ENCODE data around the gene PRADC1.

The PRADC1 gene

DNA sequence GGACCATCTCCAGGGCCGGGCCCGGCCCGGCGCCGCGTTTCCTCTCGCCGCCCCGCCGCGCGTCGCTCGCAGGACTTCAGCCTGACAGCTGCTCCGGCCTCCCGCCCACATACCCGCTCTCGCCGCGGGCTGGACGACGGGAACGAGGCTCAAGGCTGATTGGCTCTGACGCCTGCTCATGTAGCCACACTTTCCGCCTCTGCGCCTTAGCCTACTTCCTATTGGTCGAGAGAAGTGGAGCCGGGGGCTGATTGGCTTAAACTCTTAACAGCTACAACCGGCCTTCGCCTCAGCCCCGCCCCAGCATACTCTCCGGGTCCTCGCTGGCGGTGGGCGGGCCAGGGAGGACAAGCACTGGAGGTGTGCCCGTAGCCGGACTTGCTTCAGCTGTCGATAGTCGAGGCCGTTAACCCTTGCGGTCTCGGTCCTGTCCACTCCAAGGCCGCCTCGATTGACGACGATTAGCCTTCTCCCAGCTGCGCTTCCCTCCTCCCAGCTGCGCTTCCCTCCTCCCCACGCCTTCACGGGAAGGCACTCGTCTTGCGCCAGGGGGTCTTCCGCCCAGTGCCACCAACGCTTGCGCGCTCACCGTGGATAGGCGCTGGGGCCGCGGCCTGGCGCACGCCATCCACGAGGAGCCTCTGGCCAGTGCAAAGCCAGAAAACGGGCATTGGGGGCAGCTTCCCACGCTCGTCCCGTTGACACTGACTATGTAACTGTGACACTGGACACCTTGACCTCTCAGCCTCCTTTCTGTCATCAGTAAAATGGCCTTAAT, at the start of gene PRADC1:
TSS of gene PRADC1 (minus strand) at position 86 of the 778 bp plus-strand sequence. CDS start at position 7, 79 bp downstream.
- H3K9me3 ChIP-seq (ENCODE audit: control insufficient read depth in 2 of 2, low read length in 2 of 2), result no peaks in the 10 kb centered on the region
- peak within 1 kb of the TSS; percentile 90 to 91 for H3K4me3 ChIP-seq (ENCODE audit: low read length in 2 of 2)
- peaks cover 14 to 18% of the 10 kb centered on the region in 2 donors for H3K36me3 ChIP-seq (ENCODE audit: control insufficient read depth in 2 of 2, insufficient read depth in 2 of 2, low read length in 2 of 2)
- no peaks in the 10 kb centered on the region for H3K27me3 ChIP-seq (ENCODE audit: control insufficient read depth in 2 of 2, insufficient read depth in 2 of 2, low read length in 2 of 2)
- peak within 1 kb of the TSS; percentile 94 to 96 for H3K27ac ChIP-seq (ENCODE audit: low read depth in 2 of 2, low read length in 2 of 2)
- H3K9ac ChIP-seq (ENCODE audit: low read depth in 1 of 2, low read length in 2 of 2), result peak within 1 kb of the TSS; percentile 81 to 95
- H3K4me1 ChIP-seq (ENCODE audit: control insufficient read depth in 2 of 2, insufficient read depth in 2 of 2, low read length in 2 of 2), result peaks cover 9 to 21% of the 10 kb centered on the region in 2 donors

DNA sequence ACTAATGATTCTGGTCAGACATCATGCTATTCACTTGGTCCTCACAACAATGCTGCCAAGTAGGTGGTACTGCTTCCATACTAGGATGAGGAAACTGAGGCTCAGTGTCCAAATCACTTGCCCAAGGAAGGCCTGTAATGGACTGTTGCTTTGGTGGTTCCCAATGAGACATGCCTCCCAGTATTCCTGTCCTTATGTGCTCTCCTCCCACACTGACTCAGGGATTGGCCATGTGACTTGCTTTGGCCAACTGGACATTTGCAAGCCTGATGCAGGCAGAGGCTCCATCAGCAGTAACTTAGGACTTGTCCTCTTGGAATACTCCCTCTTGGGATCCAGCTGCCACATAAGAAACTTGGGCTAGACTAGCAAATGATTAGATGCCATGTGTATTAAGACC, 48.2 kb upstream of the PRADC1 start:
- H3K9me3 ChIP-seq (ENCODE audit: control insufficient read depth in 2 of 2, low read length in 2 of 2), result no peaks in the 10 kb centered on the region
- H3K4me1 ChIP-seq (ENCODE audit: control insufficient read depth in 2 of 2, insufficient read depth in 2 of 2, low read length in 2 of 2), result peaks cover 0 to 2% of the 10 kb centered on the region in 2 donors
- no peak overlapping the region for H3K9ac ChIP-seq (ENCODE audit: low read depth in 1 of 2, low read length in 2 of 2)
- no peak overlapping the region for H3K27ac ChIP-seq (ENCODE audit: low read depth in 2 of 2, low read length in 2 of 2)
- H3K4me3 ChIP-seq (ENCODE audit: low read length in 2 of 2), result no peak overlapping the region
- no peaks in the 10 kb centered on the region for H3K36me3 ChIP-seq (ENCODE audit: control insufficient read depth in 2 of 2, insufficient read depth in 2 of 2, low read length in 2 of 2)
- peaks cover 0 to 3% of the 10 kb centered on the region in 2 donors for H3K27me3 ChIP-seq (ENCODE audit: control insufficient read depth in 2 of 2, insufficient read depth in 2 of 2, low read length in 2 of 2)

DNA sequence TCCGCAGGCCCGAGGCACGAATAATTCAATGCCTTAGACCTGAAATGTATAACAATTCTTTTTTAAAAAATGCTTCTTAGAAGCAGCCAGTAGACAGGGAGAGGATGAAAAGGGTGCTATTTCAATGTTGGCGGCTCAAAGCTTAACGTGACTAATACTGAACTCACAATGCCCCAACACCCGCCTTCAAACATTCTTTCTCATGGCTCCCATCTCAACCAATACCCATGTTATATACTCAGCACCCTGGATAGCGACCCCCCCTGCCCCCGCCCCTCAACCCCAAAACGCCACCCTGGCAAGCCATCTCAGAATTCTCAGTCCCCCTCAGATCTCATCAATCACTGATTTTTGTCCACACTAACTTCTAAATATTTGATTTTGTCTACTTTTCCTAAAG, 46.8 kb upstream of the PRADC1 start:
- Histone ChIP-seq H3K9me3 (ENCODE audit: control insufficient read depth in 2 of 2, low read length in 2 of 2) (no peaks in the 10 kb centered on the region), H3K9ac (ENCODE audit: low read depth in 1 of 2, low read length in 2 of 2) (no peak overlapping the region), H3K27me3 (ENCODE audit: control insufficient read depth in 2 of 2, insufficient read depth in 2 of 2, low read length in 2 of 2) (no peaks in the 10 kb centered on the region), H3K4me3 (ENCODE audit: low read length in 2 of 2) (no peak overlapping the region), H3K36me3 (ENCODE audit: control insufficient read depth in 2 of 2, insufficient read depth in 2 of 2, low read length in 2 of 2) (no peaks in the 10 kb centered on the region), H3K4me1 (ENCODE audit: control insufficient read depth in 2 of 2, insufficient read depth in 2 of 2, low read length in 2 of 2) (no peaks in the 10 kb centered on the region), H3K27ac (ENCODE audit: low read depth in 2 of 2, low read length in 2 of 2) (no peak overlapping the region)

GRCh38 chr2:73272270-73272669, 39.2 kb upstream of the PRADC1 start:
- Histone ChIP-seq H3K4me3 (ENCODE audit: low read length in 2 of 2) (no peak overlapping the region), H3K27me3 (ENCODE audit: control insufficient read depth in 2 of 2, insufficient read depth in 2 of 2, low read length in 2 of 2) (peaks cover 0 to 2% of the 10 kb centered on the region in 2 donors), H3K36me3 (ENCODE audit: control insufficient read depth in 2 of 2, insufficient read depth in 2 of 2, low read length in 2 of 2) (no peaks in the 10 kb centered on the region), H3K4me1 (ENCODE audit: control insufficient read depth in 2 of 2, insufficient read depth in 2 of 2, low read length in 2 of 2) (peaks cover 5 to 8% of the 10 kb centered on the region in 2 donors), H3K9ac (ENCODE audit: low read depth in 1 of 2, low read length in 2 of 2) (no peak overlapping the region), H3K9me3 (ENCODE audit: control insufficient read depth in 2 of 2, low read length in 2 of 2) (no peaks in the 10 kb centered on the region), H3K27ac (ENCODE audit: low read depth in 2 of 2, low read length in 2 of 2) (no peak overlapping the region)

DNA sequence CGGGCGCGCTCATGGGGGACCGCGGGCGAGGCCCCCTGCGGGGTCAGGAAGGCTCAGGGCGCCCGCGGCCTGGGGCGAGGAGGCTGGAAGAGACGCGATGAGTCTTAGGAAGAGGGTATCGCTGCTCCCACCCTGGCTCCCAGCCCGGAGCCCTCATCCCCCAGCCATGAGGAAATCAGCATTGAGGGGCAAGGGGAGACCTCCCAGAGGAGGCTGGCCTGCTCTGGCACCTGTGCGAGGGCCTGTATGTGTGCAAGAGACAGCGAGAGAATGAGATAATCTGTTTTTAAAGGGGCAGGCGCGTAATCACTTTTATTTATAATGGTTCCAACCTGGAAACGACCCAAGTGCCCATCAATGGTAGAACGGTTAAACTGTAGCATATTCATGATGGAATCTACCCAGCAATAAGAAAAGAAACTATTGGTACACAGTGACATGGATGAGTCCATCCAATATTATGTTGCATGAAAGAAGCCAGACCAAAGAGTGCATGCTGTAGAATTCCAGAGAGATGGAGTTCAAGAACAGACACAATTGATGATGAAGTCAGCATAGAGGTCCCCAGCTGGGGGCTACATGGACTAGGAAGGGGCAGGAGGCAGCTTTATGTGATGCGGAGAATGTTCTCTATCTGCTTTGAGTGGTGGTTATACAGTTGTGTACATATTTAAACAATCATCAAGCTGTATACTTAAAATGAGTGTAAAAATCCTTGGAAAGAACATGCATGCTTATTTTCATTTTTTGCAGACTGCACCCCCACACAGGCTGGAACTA, 36.8 kb upstream of the PRADC1 start:
- Histone ChIP-seq H3K27me3 (ENCODE audit: control insufficient read depth in 2 of 2, insufficient read depth in 2 of 2, low read length in 2 of 2) (peaks cover 0 to 2% of the 10 kb centered on the region in 2 donors), H3K4me1 (ENCODE audit: control insufficient read depth in 2 of 2, insufficient read depth in 2 of 2, low read length in 2 of 2) (peaks cover 5 to 8% of the 10 kb centered on the region in 2 donors), H3K9ac (ENCODE audit: low read depth in 1 of 2, low read length in 2 of 2) (peak overlapping the region; percentile 41 to 68), H3K27ac (ENCODE audit: low read depth in 2 of 2, low read length in 2 of 2) (no peak overlapping the region), H3K4me3 (ENCODE audit: low read length in 2 of 2) (peak overlapping the region; percentile 53 to 65), H3K9me3 (ENCODE audit: control insufficient read depth in 2 of 2, low read length in 2 of 2) (no peaks in the 10 kb centered on the region), H3K36me3 (ENCODE audit: control insufficient read depth in 2 of 2, insufficient read depth in 2 of 2, low read length in 2 of 2) (no peaks in the 10 kb centered on the region)

DNA sequence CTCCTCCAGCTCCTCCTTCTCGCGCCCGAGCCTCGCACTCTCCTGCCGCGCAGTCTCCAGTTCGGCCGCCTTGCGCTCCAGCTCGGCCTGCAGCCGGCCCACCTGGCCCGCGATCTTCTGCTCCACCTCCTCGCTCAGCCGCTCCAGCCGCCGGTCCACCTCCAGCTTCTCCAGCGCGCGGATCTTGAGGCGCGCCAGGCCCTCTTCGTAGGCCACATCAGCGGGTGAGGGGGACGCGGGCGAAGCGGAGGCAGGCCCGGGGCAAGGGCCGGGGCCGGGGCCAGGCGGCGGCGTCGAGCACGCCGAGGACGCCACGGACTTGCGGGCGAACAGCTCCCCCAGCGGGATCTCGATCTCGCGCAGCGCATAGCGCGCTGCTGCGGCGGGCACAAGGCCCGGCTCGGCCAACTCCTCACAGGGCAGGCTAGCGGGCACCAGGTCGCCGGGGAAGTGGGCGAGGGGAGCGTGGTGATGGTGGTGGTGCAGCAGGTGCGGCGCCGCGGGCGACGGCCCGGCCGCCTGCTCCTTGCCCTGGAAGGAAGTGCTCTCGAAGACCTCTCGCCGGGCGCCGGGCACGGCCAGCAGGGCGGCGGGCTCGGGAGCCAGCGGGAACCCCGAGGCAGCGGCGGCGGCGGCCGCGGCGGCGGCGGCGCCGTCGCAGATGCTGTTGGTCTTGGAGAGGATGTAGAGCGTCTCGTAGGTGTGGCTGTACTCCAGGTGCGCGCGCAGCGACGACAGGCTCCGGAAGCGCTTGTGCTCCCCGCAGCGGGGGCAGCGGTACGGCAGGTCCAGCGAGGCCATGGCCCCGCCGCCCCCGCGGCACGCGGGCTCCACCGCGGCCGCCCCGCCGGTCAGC, 36.0 kb upstream of the PRADC1 start:
- peak overlapping the region; percentile 53 to 65 for H3K4me3 ChIP-seq (ENCODE audit: low read length in 2 of 2)
- no peaks in the 10 kb centered on the region for H3K9me3 ChIP-seq (ENCODE audit: control insufficient read depth in 2 of 2, low read length in 2 of 2)
- H3K9ac ChIP-seq (ENCODE audit: low read depth in 1 of 2, low read length in 2 of 2), result peak overlapping the region; percentile 41 to 68
- H3K4me1 ChIP-seq (ENCODE audit: control insufficient read depth in 2 of 2, insufficient read depth in 2 of 2, low read length in 2 of 2), result peaks cover 5 to 8% of the 10 kb centered on the region in 2 donors
- H3K36me3 ChIP-seq (ENCODE audit: control insufficient read depth in 2 of 2, insufficient read depth in 2 of 2, low read length in 2 of 2), result no peaks in the 10 kb centered on the region
- H3K27me3 ChIP-seq (ENCODE audit: control insufficient read depth in 2 of 2, insufficient read depth in 2 of 2, low read length in 2 of 2), result peaks cover 0 to 2% of the 10 kb centered on the region in 2 donors
- peak overlapping the region in 1 of 2 donors; percentile 16 for H3K27ac ChIP-seq (ENCODE audit: low read depth in 2 of 2, low read length in 2 of 2)

GRCh38 chr2:73268366-73268829, 35.4 kb upstream of the PRADC1 start:
- Histone ChIP-seq H3K27me3 (ENCODE audit: control insufficient read depth in 2 of 2, insufficient read depth in 2 of 2, low read length in 2 of 2) (peaks cover 0 to 2% of the 10 kb centered on the region in 2 donors), H3K36me3 (ENCODE audit: control insufficient read depth in 2 of 2, insufficient read depth in 2 of 2, low read length in 2 of 2) (no peaks in the 10 kb centered on the region), H3K9ac (ENCODE audit: low read depth in 1 of 2, low read length in 2 of 2) (no peak overlapping the region), H3K4me3 (ENCODE audit: low read length in 2 of 2) (peak overlapping the region; percentile 22 to 56), H3K4me1 (ENCODE audit: control insufficient read depth in 2 of 2, insufficient read depth in 2 of 2, low read length in 2 of 2) (peaks cover 5 to 8% of the 10 kb centered on the region in 2 donors), H3K27ac (ENCODE audit: low read depth in 2 of 2, low read length in 2 of 2) (no peak overlapping the region), H3K9me3 (ENCODE audit: control insufficient read depth in 2 of 2, low read length in 2 of 2) (no peaks in the 10 kb centered on the region)

DNA sequence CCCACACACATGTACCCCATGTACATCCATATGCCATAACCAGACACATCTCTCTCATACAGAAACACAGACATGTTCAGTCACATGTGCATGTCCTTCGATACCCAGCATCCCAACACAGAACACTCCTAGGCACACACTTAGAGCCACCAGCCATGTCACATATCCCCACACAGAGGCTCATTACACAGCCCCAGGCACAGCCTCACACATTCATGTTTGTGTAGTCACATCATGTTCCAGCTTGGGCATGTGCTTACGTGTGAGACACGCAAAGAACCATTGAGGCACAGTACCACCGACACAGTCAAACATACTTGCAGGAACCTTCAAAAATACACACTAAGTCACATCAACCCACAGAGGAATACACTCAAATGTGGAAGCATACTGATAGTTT, 34.0 kb upstream of the PRADC1 start:
- Histone ChIP-seq H3K4me1 (ENCODE audit: control insufficient read depth in 2 of 2, insufficient read depth in 2 of 2, low read length in 2 of 2) (peaks cover 5 to 8% of the 10 kb centered on the region in 2 donors), H3K9me3 (ENCODE audit: control insufficient read depth in 2 of 2, low read length in 2 of 2) (no peaks in the 10 kb centered on the region), H3K27ac (ENCODE audit: low read depth in 2 of 2, low read length in 2 of 2) (no peak overlapping the region), H3K4me3 (ENCODE audit: low read length in 2 of 2) (no peak overlapping the region), H3K27me3 (ENCODE audit: control insufficient read depth in 2 of 2, insufficient read depth in 2 of 2, low read length in 2 of 2) (peaks cover 0 to 2% of the 10 kb centered on the region in 2 donors), H3K36me3 (ENCODE audit: control insufficient read depth in 2 of 2, insufficient read depth in 2 of 2, low read length in 2 of 2) (no peaks in the 10 kb centered on the region), H3K9ac (ENCODE audit: low read depth in 1 of 2, low read length in 2 of 2) (no peak overlapping the region)

GRCh38 chr2:73266061-73266901, 33.2 kb upstream of the PRADC1 start:
- Histone ChIP-seq H3K27me3 (ENCODE audit: control insufficient read depth in 2 of 2, insufficient read depth in 2 of 2, low read length in 2 of 2) (peaks cover 0 to 2% of the 10 kb centered on the region in 2 donors), H3K27ac (ENCODE audit: low read depth in 2 of 2, low read length in 2 of 2) (no peak overlapping the region), H3K4me3 (ENCODE audit: low read length in 2 of 2) (no peak overlapping the region), H3K9ac (ENCODE audit: low read depth in 1 of 2, low read length in 2 of 2) (no peak overlapping the region), H3K9me3 (ENCODE audit: control insufficient read depth in 2 of 2, low read length in 2 of 2) (no peaks in the 10 kb centered on the region), H3K4me1 (ENCODE audit: control insufficient read depth in 2 of 2, insufficient read depth in 2 of 2, low read length in 2 of 2) (peaks cover 5 to 8% of the 10 kb centered on the region in 2 donors), H3K36me3 (ENCODE audit: control insufficient read depth in 2 of 2, insufficient read depth in 2 of 2, low read length in 2 of 2) (no peaks in the 10 kb centered on the region)

Measured in mucosa of rectum (tissue), 2 donors.